Adipose tissue (tissue), 3 donors: ENCODE results near the gene ASPSCR1. TPM values are rescaled to one million over a fixed set of nuclear protein-coding genes. Genes with fewer than 3 reads are reported as not detected.

Experiments used
- H3K27ac ChIP-seq: one replicate; pipeline ENCODE4 v1.5.1; 2013; ENCODE audit warnings: low read depth, low read length
- WGBS, 3 donors: extraction: QIAGEN DNeasy Blood & Tissue Kit; methylation state at CpG; one replicate each; pipeline ENCODE4 v1.1.7; 2013; 5-methylcytosine and 5-hydroxymethylcytosine counted together
- polyA plus RNA-seq, 3 donors: library from polyadenylated mRNA; stranded (reverse); fragments of 200-250 nt; gene quantifications; one replicate each; pipeline ENCODE4 v1.2.3, GENCODE V29; 2013
- donor health status: healthy with polysubstance abuse.
- donor health status: Bipolar disorder and iron deficiency.
- donor health status: healthy.

The ASPSCR1 gene
- polyA plus RNA-seq, 3 donors: 17.7 to 35.4 (median 31.0) TPM

- H3K27ac ChIP-seq: no peak overlapping the region
- 82 to 91% (median 88%) methylated on average over 26 to 30 of the region's 30 CpGs for WGBS, 3 donors
Measured at GRCh38 chr17:82005701-82006348, 28.4 kb downstream of the ASPSCR1 start.

GRCh38 chr17:82006468-82007227 lies 29.2 kb downstream of the ASPSCR1 start:
- 78 to 85% (median 81%) methylated on average over 22 to 24 of the region's 24 CpGs for WGBS, 3 donors
- no peak overlapping the region for H3K27ac ChIP-seq

GRCh38 chr17:82007228-82007494 lies 29.7 kb downstream of the ASPSCR1 start:
- no peak overlapping the region for H3K27ac ChIP-seq
- WGBS, 3 donors: 83 to 91% (median 86%) methylated on average over 6 of the region's 6 CpGs

- WGBS, 3 donors: 86 to 90% (median 90%) methylated on average over 28 to 30 of the region's 30 CpGs
- no peak overlapping the region for H3K27ac ChIP-seq
Measured at GRCh38 chr17:82007495-82008257, 30.2 kb downstream of the ASPSCR1 start.

- H3K27ac ChIP-seq: no peak overlapping the region
- 85 to 91% (median 91%) methylated on average over 23 to 26 of the region's 26 CpGs for WGBS, 3 donors
Measured at GRCh38 chr17:82008258-82008940, 31.0 kb downstream of the ASPSCR1 start.

- H3K27ac ChIP-seq: no peak overlapping the region
- WGBS, 3 donors: 89 to 93% (median 90%) methylated on average over 23 to 28 of the region's 28 CpGs
Measured at GRCh38 chr17:82008941-82009405, 31.5 kb downstream of the ASPSCR1 start.

GRCh38 chr17:82009413-82009812 lies 32.0 kb downstream of the ASPSCR1 start:
- 80 to 89% (median 83%) methylated on average over 15 of the region's 15 CpGs for WGBS, 3 donors
- no peak overlapping the region for H3K27ac ChIP-seq

GRCh38 chr17:82010575-82011525 lies 33.4 kb downstream of the ASPSCR1 start:
- H3K27ac ChIP-seq: no peak overlapping the region
- 93 to 95% (median 94%) methylated on average over 37 to 39 of the region's 39 CpGs for WGBS, 3 donors

GRCh38 chr17:82011617-82012187 lies 34.3 kb downstream of the ASPSCR1 start:
- no peak overlapping the region for H3K27ac ChIP-seq
- 91 to 94% (median 94%) methylated on average over 13 to 19 of the region's 19 CpGs for WGBS, 3 donors

- no peak overlapping the region for H3K27ac ChIP-seq
- 71 to 76% (median 74%) methylated on average over 19 to 20 of the region's 20 CpGs for WGBS, 3 donors
Measured at GRCh38 chr17:82012261-82012639, 34.8 kb downstream of the ASPSCR1 start.

- 82 to 88% (median 85%) methylated on average over 15 to 19 of the region's 19 CpGs for WGBS, 3 donors
- H3K27ac ChIP-seq: no peak overlapping the region
Measured at GRCh38 chr17:82012640-82013295, 35.3 kb downstream of the ASPSCR1 start.

- 59 to 85% (median 71%) methylated on average over 22 of the region's 22 CpGs for WGBS, 3 donors
- no peak overlapping the region for H3K27ac ChIP-seq
Measured at GRCh38 chr17:82013341-82013740, 35.9 kb downstream of the ASPSCR1 start.

- H3K27ac ChIP-seq: no peak overlapping the region
- 91 to 93% (median 92%) methylated on average over 15 to 16 of the region's 16 CpGs for WGBS, 3 donors
Measured at GRCh38 chr17:82013772-82014321, 36.4 kb downstream of the ASPSCR1 start.

GRCh38 chr17:82014432-82014831 lies 37.0 kb downstream of the ASPSCR1 start:
- WGBS, 3 donors: 70 to 83% (median 79%) methylated on average over 22 to 23 of the region's 23 CpGs
- no peak overlapping the region for H3K27ac ChIP-seq

GRCh38 chr17:82014971-82015310 lies 37.5 kb downstream of the ASPSCR1 start:
- 84 to 92% (median 86%) methylated on average over 13 of the region's 13 CpGs for WGBS, 3 donors
- no peak overlapping the region for H3K27ac ChIP-seq

- WGBS, 3 donors: 83 to 86% (median 85%) methylated on average over 24 of the region's 24 CpGs
- H3K27ac ChIP-seq: no peak overlapping the region
Measured at GRCh38 chr17:82015311-82015971, 38.0 kb downstream of the ASPSCR1 start.
